A673 (cell line): ENCODE results near the gene RIPOR2.

ENCODE experiments used
- EZH2 ChIP-seq: fragments of 200-600 bp; sonication (generic); IDR thresholded peaks from 2 replicates; pipeline ENCODE4 v1.6.1; 2017; ENCODE audit warnings: borderline replicate concordance, low read depth, mild to moderate bottlenecking, mixed read lengths, antibody characterized with exemption, low read length; ENCODE audit not compliant: poor library complexity, severe bottlenecking
- TF ChIP-seq, protein P1 (sequence below): fragments of 300-800, 200-600 bp; sonication (generic); conservative IDR thresholded peaks from 2 replicates; pipeline ENCODE4 v1.5.1; 2017; ENCODE audit warnings: low read depth, mild to moderate bottlenecking, antibody characterized with exemption, low read length, moderate library complexity, mixed read lengths

DNA sequence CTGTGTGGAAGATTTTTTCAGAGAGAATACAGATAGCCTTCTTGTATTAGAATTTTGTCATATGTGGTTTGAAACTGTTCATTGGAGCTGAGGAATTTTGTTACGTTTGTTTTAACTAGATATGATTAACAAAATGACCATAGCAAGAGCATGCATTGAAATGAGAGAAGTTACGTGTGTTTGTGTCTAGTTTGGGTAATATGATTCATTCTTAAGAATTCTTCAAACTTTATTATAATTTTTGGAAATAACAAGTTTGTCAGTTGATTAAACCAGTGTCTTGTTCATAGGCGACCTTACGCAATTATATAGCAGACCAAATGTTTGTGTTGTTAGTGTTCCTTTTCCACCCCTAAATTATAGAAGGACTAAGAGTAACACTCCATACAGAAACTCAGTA, 155.6 kb downstream of the RIPOR2 start:
- TF ChIP-seq, protein P1, sequence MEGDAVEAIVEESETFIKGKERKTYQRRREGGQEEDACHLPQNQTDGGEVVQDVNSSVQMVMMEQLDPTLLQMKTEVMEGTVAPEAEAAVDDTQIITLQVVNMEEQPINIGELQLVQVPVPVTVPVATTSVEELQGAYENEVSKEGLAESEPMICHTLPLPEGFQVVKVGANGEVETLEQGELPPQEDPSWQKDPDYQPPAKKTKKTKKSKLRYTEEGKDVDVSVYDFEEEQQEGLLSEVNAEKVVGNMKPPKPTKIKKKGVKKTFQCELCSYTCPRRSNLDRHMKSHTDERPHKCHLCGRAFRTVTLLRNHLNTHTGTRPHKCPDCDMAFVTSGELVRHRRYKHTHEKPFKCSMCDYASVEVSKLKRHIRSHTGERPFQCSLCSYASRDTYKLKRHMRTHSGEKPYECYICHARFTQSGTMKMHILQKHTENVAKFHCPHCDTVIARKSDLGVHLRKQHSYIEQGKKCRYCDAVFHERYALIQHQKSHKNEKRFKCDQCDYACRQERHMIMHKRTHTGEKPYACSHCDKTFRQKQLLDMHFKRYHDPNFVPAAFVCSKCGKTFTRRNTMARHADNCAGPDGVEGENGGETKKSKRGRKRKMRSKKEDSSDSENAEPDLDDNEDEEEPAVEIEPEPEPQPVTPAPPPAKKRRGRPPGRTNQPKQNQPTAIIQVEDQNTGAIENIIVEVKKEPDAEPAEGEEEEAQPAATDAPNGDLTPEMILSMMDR, result no peak
- TF ChIP-seq EZH2, result no peak
